NOMO-1 treated with dmso at 0.1 percent for 144 hours (cell line): ENCODE measurements around the gene HECTD2.
"Not testable (repeated sequence)": the region's sequence is repeated elsewhere in the genome, so short reads cannot be mapped to it uniquely, and the experiment has no call there.

Experiments
- DNase-seq: peaks from one replicate; lab custom pipeline; 2025; ENCODE audit not compliant: unreplicated experiment; lab: John Stamatoyannopoulos, UW

Gene HECTD2

GRCh38 chr10:91412354-91413087, 2.4 kb downstream of the HECTD2 start:
- DNase-seq: no peak

DNA sequence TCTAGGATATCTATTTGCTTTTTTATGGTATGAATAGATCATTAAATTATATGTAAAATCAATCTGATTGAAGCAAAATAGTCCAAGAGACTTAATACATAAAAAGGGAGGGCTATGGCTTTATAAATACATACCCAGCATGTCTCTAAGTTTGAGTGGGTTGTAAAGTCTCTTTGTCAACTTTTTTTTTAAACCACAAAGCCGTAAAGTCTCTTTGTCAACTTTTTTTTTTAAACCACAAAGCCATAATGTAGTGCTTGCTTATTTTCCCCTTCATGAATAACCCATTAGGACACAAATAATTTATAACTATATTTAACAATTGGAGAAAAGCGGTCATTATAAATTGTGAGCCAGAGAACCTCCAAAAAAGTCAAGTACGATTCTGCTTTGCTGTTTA, 5.7 kb downstream of the HECTD2 start:
- no peak for DNase-seq

- DNase-seq: no peak
Measured at GRCh38 chr10:91416339-91416855, 6.3 kb downstream of the HECTD2 start.

DNA sequence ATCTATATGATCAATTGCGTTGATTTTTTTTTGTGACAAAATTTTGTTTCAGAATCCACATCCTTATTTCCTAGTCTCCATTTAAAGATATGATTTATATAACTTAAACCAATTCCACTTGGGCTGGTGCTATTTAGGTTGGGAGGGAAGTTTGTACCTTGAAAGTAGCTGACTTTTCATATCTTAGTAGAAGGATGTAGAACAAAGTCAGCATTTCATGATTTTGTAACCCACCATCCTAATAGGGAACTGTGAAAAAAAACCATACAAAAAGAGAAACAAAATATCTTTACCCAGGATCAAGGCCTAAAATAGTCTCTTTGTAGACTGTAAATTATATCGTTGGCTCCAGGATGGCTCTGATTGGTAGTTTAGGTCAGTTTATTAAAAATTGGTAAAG, 8.3 kb downstream of the HECTD2 start:
- DNase-seq: no peak

DNA sequence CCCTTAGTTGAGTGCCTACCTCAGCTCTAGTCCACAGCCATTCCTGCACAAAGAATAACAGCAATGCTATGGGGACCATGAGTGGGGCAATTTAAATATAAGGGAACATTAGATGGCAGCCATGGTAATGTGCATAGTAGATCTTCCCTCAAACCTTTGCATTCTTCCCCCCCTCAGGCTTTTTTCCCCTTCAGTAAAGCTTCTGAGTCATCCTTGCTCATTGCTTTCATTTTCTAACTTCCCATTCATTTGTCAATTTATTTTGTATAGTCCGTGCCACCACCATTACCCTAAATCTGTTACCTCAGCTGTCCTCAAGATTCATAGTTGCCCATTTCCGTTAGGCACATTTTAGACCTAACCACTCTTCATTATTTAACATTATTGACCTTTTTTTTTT, 10.7 kb downstream of the HECTD2 start:
- DNase-seq: no peak

DNA sequence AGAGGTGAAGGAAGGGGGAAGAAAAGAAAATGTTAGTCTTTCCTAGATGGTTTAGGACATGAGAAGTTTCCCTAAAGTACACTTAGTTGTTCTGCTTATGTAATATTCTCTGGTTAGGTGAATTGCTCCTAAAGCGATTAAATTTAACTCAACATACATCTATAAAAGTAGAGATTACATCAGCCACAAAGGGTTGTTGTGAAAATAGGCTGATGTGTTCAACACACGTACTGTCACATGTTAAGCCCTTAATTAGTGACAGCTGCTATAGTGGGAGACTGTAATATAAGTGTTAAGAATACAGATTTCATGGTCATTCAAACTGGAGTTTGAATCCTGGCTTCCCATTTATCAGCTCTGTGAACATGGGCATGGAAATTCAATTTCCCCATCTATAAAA, 12.8 kb downstream of the HECTD2 start:
- DNase-seq: no peak

- no peak for DNase-seq
Measured at GRCh38 chr10:91424016-91424415, 13.9 kb downstream of the HECTD2 start.

- no peak for DNase-seq
Measured at GRCh38 chr10:91432175-91432574, 22.0 kb downstream of the HECTD2 start.

DNA sequence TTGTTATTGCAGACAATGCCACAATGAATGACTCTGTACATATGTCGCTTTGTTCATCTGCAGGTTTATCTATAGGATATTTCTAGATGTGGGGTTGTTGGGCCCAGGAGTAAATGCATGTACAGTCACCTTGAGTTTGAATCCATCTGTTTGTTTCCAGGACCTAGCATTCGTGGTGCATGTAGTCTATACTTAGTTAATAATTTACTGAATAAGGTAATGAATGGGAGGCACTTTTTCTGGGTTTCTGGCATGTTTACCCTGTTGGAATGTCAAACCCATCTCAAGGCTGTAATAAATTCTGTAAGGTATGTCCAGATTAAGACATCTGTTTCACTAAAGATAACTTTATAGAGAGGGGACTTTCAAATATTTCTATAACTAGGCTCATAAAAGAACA, 23.5 kb downstream of the HECTD2 start:
- DNase-seq: no peak

GRCh38 chr10:91434041-91434440, 23.9 kb downstream of the HECTD2 start:
- DNase-seq: no peak

- DNase-seq: no peak
Measured at GRCh38 chr10:91435241-91435640, 25.1 kb downstream of the HECTD2 start.

GRCh38 chr10:91438228-91438627, 28.1 kb downstream of the HECTD2 start:
- not testable (repeated sequence) for DNase-seq

GRCh38 chr10:91444211-91445182, 34.4 kb downstream of the HECTD2 start:
- no peak for DNase-seq

DNA sequence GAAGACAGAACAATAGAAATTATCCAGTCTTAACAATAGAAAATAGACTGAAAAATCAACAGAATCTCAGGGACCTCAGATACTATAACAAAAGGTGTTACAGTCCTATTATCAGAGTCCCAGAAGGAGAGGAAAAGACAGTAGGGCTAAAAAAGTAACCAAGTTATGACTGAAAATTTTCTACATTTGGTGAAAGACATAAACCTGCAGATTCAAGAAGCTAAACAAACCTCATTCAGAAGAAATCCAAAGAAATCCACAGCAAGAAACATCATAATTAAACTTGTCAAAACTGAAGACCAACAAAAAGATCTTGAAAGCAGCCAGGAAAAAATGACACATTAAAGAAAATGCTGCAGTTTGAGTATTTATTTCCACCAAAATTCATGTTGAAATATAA, 41.9 kb downstream of the HECTD2 start:
- no peak for DNase-seq

GRCh38 chr10:91453535-91453934, 43.4 kb downstream of the HECTD2 start:
- DNase-seq: no peak

DNA sequence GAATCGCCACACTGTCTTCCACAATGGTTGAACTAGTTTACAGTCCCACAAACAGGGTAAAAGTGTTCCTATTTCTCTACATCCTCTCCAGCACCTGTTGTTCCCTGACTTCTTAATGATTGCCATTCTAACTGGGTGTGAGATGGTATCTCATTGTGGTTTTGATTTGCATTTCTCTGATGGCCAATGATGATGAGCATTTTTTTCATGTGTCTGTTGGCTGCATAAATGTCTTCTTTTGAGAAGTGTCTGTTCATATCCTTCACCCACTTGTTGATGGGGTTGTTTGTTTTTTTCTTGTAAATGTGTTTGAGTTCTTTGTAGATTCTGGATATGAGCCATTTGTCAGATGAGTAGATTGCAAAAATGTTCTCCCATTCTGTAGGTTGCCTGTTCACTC, 45.0 kb downstream of the HECTD2 start:
- not testable (repeated sequence) for DNase-seq

- no peak for DNase-seq
Measured at GRCh38 chr10:91460681-91461080, 50.5 kb downstream of the HECTD2 start.

DNA sequence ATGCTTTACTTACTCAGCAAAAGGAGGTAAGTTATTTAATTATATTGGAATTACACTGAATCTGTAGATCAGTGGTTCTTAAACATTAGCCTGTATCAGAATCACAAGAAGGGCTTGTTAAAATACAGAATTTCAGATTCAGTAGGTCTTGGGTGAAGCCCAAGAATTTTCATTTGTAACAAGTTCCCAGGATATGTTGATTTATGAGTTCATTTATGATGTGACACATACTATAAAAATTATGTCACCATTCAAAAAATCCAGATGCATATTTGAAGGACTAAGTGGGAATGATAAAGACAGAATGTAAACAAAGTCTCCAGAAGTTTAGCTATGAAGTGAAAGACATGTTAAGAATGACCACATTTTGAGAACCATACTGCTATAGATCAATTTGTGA, 52.3 kb downstream of the HECTD2 start:
- DNase-seq: no peak

DNA sequence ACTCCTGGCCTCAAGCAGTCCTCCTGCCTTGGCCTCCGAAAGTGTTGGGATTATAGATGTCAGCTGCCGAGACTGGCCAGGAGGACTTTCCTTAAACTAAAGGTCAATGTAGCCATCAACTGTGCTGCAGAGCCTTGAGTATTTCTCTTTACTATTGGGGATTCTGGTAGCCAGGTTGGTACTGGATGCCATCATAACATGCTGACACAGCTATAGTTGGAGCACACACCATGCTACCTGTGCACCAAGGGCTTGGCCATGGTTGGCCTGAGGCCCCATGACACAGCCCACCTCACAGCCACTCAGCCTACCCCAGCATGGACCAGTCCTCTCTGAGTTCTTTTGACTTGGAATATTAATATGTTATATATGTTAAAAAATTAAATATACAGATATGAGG, 54.4 kb downstream of the HECTD2 start:
- no peak for DNase-seq

DNA sequence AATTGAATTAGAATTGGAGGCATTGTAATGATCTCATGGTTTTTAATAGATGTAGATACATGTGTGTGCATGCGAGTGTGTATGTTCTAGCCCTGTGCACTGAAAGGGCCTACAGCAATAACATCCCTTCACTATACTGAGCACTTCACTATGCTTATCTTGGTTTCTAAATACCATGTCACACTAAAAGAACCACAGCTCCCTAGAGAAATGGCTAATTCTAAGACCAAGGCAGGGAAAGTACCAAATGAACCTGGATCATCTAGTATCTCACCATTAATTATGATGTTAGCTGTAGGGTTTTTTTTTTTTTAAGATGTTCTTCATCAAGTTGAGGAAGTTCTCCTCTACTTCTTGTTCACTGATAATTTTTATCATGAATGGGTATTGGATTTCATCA, 55.1 kb downstream of the HECTD2 start:
- no peak for DNase-seq

DNA sequence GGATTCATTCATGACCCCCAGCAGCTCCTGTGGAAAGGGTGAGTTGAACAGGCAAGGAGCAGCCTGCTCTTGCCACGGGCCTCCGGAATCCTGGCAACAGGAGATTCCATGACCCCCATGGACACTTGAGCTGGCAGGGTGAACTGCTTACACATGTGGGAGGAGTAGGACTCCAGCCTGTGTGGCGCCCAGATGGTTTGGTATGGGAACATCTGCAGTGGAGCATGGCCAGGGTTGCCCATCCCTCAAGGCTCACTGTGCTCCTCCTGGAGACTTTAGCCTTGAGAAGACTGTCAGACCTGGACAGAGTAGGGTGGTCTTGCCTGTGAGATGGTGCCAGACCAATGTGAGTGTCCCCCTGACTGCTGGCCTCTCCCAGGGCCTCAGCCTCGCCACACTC, 57.0 kb downstream of the HECTD2 start:
- no peak for DNase-seq

DNA sequence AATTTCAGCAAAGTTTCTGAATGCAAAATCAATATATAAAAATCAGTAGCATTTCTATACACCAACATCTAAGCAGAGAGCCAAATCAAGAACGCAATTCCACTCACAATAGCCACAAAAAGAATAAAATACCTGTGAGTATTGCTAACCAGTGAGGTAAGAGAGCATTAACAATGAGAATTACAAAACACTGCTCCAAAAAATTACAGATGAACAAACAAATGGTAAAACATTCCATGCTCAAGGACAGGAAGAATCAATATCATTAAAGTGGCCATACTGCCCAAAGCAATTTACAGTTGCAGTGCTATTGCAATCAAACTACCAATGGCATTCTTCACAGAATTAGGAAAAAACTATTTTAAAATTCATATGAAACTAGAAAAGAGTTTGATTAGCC, 61.5 kb downstream of the HECTD2 start:
- no peak for DNase-seq
